ENCODE data around the gene PIPOX.
"Not testable (repeated sequence)": the region's sequence is repeated elsewhere in the genome, so short reads cannot be mapped to it uniquely, and the experiment has no call there.

The PIPOX gene

GRCh38 chr17:29078183-29079045, 35.5 kb downstream of the PIPOX start:
- DNase-seq = no peak

GRCh38 chr17:29079433-29079832, 36.5 kb downstream of the PIPOX start:
- no peak for DNase-seq

GRCh38 chr17:29079887-29080286, 36.9 kb downstream of the PIPOX start:
- DNase-seq = no peak

GRCh38 chr17:29080323-29080722, 37.4 kb downstream of the PIPOX start:
- DNase-seq = no peak

GRCh38 chr17:29080965-29081364, 38.0 kb downstream of the PIPOX start:
- DNase-seq = no peak

- DNase-seq = peak; percentile 94
Observed at GRCh38 chr17:29084541-29085146, 41.7 kb downstream of the PIPOX start.

GRCh38 chr17:29085223-29085622, 42.3 kb downstream of the PIPOX start:
- no peak for DNase-seq

GRCh38 chr17:29086628-29087332, 43.8 kb downstream of the PIPOX start:
- DNase-seq = no peak

GRCh38 chr17:29088782-29089181, 45.8 kb downstream of the PIPOX start:
- not testable (repeated sequence) for DNase-seq

GRCh38 chr17:29089601-29090044, 46.7 kb downstream of the PIPOX start:
- DNase-seq = no peak

GRCh38 chr17:29090108-29090507, 47.2 kb downstream of the PIPOX start:
- no peak for DNase-seq

- DNase-seq = peak; percentile 62
Observed at GRCh38 chr17:29090750-29091605, 48.0 kb downstream of the PIPOX start.

GRCh38 chr17:29091606-29092289, 48.8 kb downstream of the PIPOX start:
- DNase-seq = no peak

- no peak for DNase-seq
Observed at GRCh38 chr17:29093090-29093871, 50.3 kb downstream of the PIPOX start.

GRCh38 chr17:29094101-29094708, 51.3 kb downstream of the PIPOX start:
- DNase-seq = no peak

GRCh38 chr17:29095439-29095838, 52.5 kb downstream of the PIPOX start:
- no peak for DNase-seq

GRCh38 chr17:29096094-29096493, 53.2 kb downstream of the PIPOX start:
- no peak for DNase-seq

GRCh38 chr17:29099527-29099926, 56.6 kb downstream of the PIPOX start:
- no peak for DNase-seq

GRCh38 chr17:29100296-29100695, 57.4 kb downstream of the PIPOX start:
- DNase-seq = no peak

- DNase-seq = no peak
Observed at GRCh38 chr17:29102046-29102445, 59.1 kb downstream of the PIPOX start.

- no peak for DNase-seq
Observed at GRCh38 chr17:29102741-29103181, 59.8 kb downstream of the PIPOX start.

Measured in eye (tissue), 1 donor.